SH-SY5Y (cell line): ENCODE results near the gene FBXW7.

Experiments
- GATA2 ChIP-seq: IDR thresholded peaks from 2 replicates; pipeline ENCODE4 v1.6.1; 2011; ENCODE audit warnings: mild to moderate bottlenecking, low read depth, low read length
- GATA3 ChIP-seq: IDR thresholded peaks from 2 replicates; pipeline ENCODE4 v1.6.1; 2011; ENCODE audit warnings: low read depth, mild to moderate bottlenecking, low read length, moderate library complexity

- no peak for TF ChIP-seq GATA2
- TF ChIP-seq GATA3 = no peak
Measured at GRCh38 chr4:152374606-152375285, 161.1 kb downstream of the FBXW7 start.
